Measurements from ENCODE around the gene SLC10A3. TPM values are rescaled to one million over a fixed set of nuclear protein-coding genes. Genes with fewer than 3 reads are reported as not detected.

SLC10A3 gene
- total RNA-seq, 1 donor from 2014 or later: 13.9 TPM

DNA sequence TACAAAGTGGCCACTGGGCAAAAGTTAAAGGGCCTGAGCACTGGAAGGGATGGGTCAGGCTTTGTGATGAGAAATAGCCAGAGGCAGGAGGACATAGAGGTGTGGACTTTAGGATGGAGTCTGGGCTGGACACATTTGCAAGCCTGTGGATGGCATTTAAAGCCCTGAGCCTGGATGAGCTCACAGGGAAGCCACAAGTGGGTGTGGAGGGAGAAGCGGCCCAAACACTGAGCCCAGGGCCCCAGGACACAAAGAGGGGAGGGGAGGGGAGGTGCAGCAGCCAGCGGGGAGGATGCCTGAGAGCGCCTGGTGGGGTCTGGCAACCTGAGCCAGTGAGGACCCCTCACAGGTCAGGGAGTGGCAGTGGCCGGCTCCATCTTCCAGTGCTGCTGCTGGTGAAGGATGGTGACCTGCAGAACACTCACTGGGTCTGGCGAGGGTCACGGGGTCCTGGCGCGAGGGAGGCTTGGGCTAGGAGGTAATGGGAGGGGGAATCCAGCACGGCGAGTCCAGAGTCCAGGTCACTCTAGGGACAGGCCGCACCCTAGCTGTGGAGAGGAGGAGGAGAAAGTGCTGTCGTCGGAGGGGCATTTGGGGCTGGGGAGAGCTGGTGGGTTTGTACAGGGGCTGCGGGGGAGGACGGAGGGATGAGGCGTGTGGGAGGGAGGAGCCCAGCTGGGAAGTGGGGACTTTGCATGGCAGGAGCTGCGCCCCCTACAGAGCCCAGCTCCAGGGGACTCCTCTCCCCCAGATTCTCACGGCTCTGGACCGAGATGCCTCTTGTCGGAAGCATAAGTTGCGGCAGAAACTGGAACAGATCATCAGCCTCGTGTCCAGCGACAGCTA lies 18.4 kb downstream of the SLC10A3 start:
- H3K4me1 Mint-ChIP-seq (ENCODE audit: unreplicated experiment): no peaks in the 10 kb centered on the region
- no peak for DNase-seq (ENCODE audit: low spot score)
- peaks cover 4% of the 10 kb centered on the region for H3K36me3 Mint-ChIP-seq (ENCODE audit: low read depth, unreplicated experiment)
- H3K9me3 Mint-ChIP-seq (ENCODE audit: unreplicated experiment): no peaks in the 10 kb centered on the region
- H3K27me3 Mint-ChIP-seq (ENCODE audit: unreplicated experiment): peaks cover 3% of the 10 kb centered on the region
- H3K27ac Mint-ChIP-seq (ENCODE audit: unreplicated experiment): no peak overlapping the region
- no peak for TF ChIP-seq CTCF (IDR thresholded peaks at IDR 0.05; ENCODE audit: unreplicated experiment)
- H3K4me3 Mint-ChIP-seq (ENCODE audit: unreplicated experiment): no peak overlapping the region

GRCh38 chrX:154470914-154471568 lies 19.4 kb downstream of the SLC10A3 start:
- peaks cover 3% of the 10 kb centered on the region for H3K27me3 Mint-ChIP-seq (ENCODE audit: unreplicated experiment)
- DNase-seq (ENCODE audit: low spot score): no peak
- H3K36me3 Mint-ChIP-seq (ENCODE audit: low read depth, unreplicated experiment): peaks cover 4% of the 10 kb centered on the region
- no peak for TF ChIP-seq CTCF (IDR thresholded peaks at IDR 0.05; ENCODE audit: unreplicated experiment)
- H3K9me3 Mint-ChIP-seq (ENCODE audit: unreplicated experiment): no peaks in the 10 kb centered on the region
- no peak overlapping the region for H3K4me3 Mint-ChIP-seq (ENCODE audit: unreplicated experiment)
- no peaks in the 10 kb centered on the region for H3K4me1 Mint-ChIP-seq (ENCODE audit: unreplicated experiment)
- H3K27ac Mint-ChIP-seq (ENCODE audit: unreplicated experiment): no peak overlapping the region

DNA sequence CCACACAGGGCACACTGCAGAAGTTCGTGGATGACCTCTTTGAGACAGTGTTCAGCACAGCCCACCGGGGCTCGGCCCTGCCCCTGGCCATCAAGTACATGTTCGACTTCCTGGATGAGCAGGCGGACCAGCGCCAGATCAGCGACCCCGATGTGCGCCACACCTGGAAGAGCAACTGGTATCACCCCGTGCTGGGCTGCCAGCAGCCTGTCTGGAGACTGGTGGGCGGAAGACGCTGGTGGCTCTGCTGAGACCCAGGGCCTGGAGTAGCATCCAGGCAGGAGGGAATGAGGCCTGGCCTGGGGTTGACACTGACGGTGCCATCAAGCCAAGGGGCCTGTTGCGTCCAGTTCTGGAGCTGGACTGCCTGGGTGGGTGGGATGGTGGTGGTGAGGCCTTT lies 20.0 kb downstream of the SLC10A3 start:
- no peak overlapping the region for H3K27ac Mint-ChIP-seq (ENCODE audit: unreplicated experiment)
- no peak for TF ChIP-seq CTCF (IDR thresholded peaks at IDR 0.05; ENCODE audit: unreplicated experiment)
- H3K4me3 Mint-ChIP-seq (ENCODE audit: unreplicated experiment): no peak overlapping the region
- H3K27me3 Mint-ChIP-seq (ENCODE audit: unreplicated experiment): peaks cover 1% of the 10 kb centered on the region
- H3K36me3 Mint-ChIP-seq (ENCODE audit: low read depth, unreplicated experiment): peaks cover 4% of the 10 kb centered on the region
- H3K9me3 Mint-ChIP-seq (ENCODE audit: unreplicated experiment): no peaks in the 10 kb centered on the region
- DNase-seq (ENCODE audit: low spot score): no peak
- no peaks in the 10 kb centered on the region for H3K4me1 Mint-ChIP-seq (ENCODE audit: unreplicated experiment)

DNA sequence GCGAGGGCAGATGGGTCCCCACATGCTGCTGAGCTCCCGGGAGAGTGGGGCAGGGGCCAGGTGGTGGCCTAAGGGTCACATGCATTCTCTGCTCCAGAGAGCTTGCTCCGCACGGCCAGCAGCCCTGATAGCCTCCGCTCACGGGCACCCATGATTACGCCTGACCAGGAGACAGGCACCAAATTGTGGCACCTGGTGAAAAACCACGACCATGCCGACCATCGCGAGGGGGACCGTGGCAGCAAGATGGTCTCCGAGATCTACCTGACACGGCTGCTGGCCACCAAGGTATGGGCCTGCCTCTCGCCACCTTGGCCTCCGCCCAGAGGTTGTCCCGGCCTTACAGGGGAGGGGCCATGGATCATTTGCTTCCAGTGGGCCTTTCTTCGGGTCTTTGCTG lies 20.5 kb downstream of the SLC10A3 start:
- no peaks in the 10 kb centered on the region for H3K4me1 Mint-ChIP-seq (ENCODE audit: unreplicated experiment)
- no peak for TF ChIP-seq CTCF (IDR thresholded peaks at IDR 0.05; ENCODE audit: unreplicated experiment)
- peaks cover 4% of the 10 kb centered on the region for H3K36me3 Mint-ChIP-seq (ENCODE audit: low read depth, unreplicated experiment)
- peaks cover 1% of the 10 kb centered on the region for H3K27me3 Mint-ChIP-seq (ENCODE audit: unreplicated experiment)
- no peak overlapping the region for H3K4me3 Mint-ChIP-seq (ENCODE audit: unreplicated experiment)
- DNase-seq (ENCODE audit: low spot score): no peak
- no peak overlapping the region for H3K27ac Mint-ChIP-seq (ENCODE audit: unreplicated experiment)
- no peaks in the 10 kb centered on the region for H3K9me3 Mint-ChIP-seq (ENCODE audit: unreplicated experiment)

- Mint-ChIP-seq H3K4me3 (ENCODE audit: unreplicated experiment) (no peak overlapping the region), H3K9me3 (ENCODE audit: unreplicated experiment) (no peaks in the 10 kb centered on the region), H3K27ac (ENCODE audit: unreplicated experiment) (no peak overlapping the region), H3K4me1 (ENCODE audit: unreplicated experiment) (no peaks in the 10 kb centered on the region), H3K36me3 (ENCODE audit: low read depth, unreplicated experiment) (peaks cover 4% of the 10 kb centered on the region), H3K27me3 (ENCODE audit: unreplicated experiment) (peaks cover 1% of the 10 kb centered on the region)
- TF ChIP-seq CTCF (IDR thresholded peaks at IDR 0.05; ENCODE audit: unreplicated experiment): no peak
- no peak for DNase-seq (ENCODE audit: low spot score)
Measured at GRCh38 chrX:154469114-154469513, 21.3 kb downstream of the SLC10A3 start.

Measured in endothelial cell (in vitro differentiated cells).